NCI-H146 treated with DMSO at 0.1 percent for 48 hours (cell line): ENCODE results near the gene TNS1.

Source experiments
- DNase-seq: peaks from one replicate; lab custom pipeline; 2025; ENCODE audit not compliant: unreplicated experiment; lab: John Stamatoyannopoulos, UW

Gene TNS1

GRCh38 chr2:217999595-217999959 is 3.2 kb downstream of the TNS1 start:
- no peak for DNase-seq

GRCh38 chr2:217998926-217999594 is 3.7 kb downstream of the TNS1 start:
- no peak for DNase-seq

GRCh38 chr2:217997510-217997909 is 5.3 kb downstream of the TNS1 start:
- DNase-seq: no peak

- DNase-seq: no peak
Observed at GRCh38 chr2:217996361-217996760, 6.4 kb downstream of the TNS1 start.

GRCh38 chr2:217995731-217996231 is 7.0 kb downstream of the TNS1 start:
- DNase-seq: no peak

GRCh38 chr2:217994776-217995274 is 8.0 kb downstream of the TNS1 start:
- DNase-seq: no peak

GRCh38 chr2:217993817-217994463 is 8.9 kb downstream of the TNS1 start:
- DNase-seq: no peak

- DNase-seq: no peak
Observed at GRCh38 chr2:217993138-217993537, 9.7 kb downstream of the TNS1 start.

GRCh38 chr2:217992061-217992460 is 10.7 kb downstream of the TNS1 start:
- no peak for DNase-seq

- DNase-seq: no peak
Observed at GRCh38 chr2:217990791-217991465, 11.9 kb downstream of the TNS1 start.

GRCh38 chr2:217990389-217990788 is 12.4 kb downstream of the TNS1 start:
- DNase-seq: no peak

GRCh38 chr2:217989221-217989948 is 13.4 kb downstream of the TNS1 start:
- no peak for DNase-seq

GRCh38 chr2:217988840-217989204 is 14.0 kb downstream of the TNS1 start:
- no peak for DNase-seq

GRCh38 chr2:217988014-217988839 is 14.6 kb downstream of the TNS1 start:
- DNase-seq: no peak

- no peak for DNase-seq
Observed at GRCh38 chr2:217987391-217987790, 15.4 kb downstream of the TNS1 start.

GRCh38 chr2:217986256-217986961 is 16.4 kb downstream of the TNS1 start:
- no peak for DNase-seq

- no peak for DNase-seq
Observed at GRCh38 chr2:217983276-217984233, 19.2 kb downstream of the TNS1 start.

- no peak for DNase-seq
Observed at GRCh38 chr2:217981971-217982370, 20.8 kb downstream of the TNS1 start.
